ENCODE measurements around the gene KPRP. TPM values are rescaled to one million over a fixed set of nuclear protein-coding genes. Genes with fewer than 3 reads are reported as not detected.

KPRP gene
- total and polyA plus RNA-seq, 10 of the 15 experiments (the other 5 are each of a cell fraction or from before 2014, with no cell fraction given) = not detected

- Histone ChIP-seq H3K27me3 (replicated peaks in 1 of 2; ENCODE audit: control insufficient read depth in 2 of 2, insufficient read depth in 2 of 2, low read length in 1 of 2) (no peaks in the 10 kb centered on the region), H3K9me3 (replicated peaks; ENCODE audit: control insufficient read depth, insufficient read depth, low read length) (no peaks in the 10 kb centered on the region), H3K4me2 (ENCODE audit: control insufficient read depth, insufficient read depth) (no peak overlapping the region), H2AFZ (ENCODE audit: control insufficient read depth, low read depth, low read length) (no peak overlapping the region), H4K20me1 (ENCODE audit: control insufficient read depth, insufficient read depth) (no peaks in the 10 kb centered on the region), H3K4me3 (no peak overlapping the region), H3K4me1 (ENCODE audit: control insufficient read depth, insufficient read depth, low read length) (no peaks in the 10 kb centered on the region), H3K36me3 (ENCODE audit: control insufficient read depth in 2 of 2, insufficient read depth in 2 of 2, low read length in 1 of 2) (no peaks in the 10 kb centered on the region), H3K79me2 (ENCODE audit: control insufficient read depth, insufficient read depth, low read length) (no peaks in the 10 kb centered on the region), H3K9ac (ENCODE audit: control insufficient read depth, insufficient read depth, low read length) (no peak overlapping the region), H3K27ac (ENCODE audit: control insufficient read depth, insufficient read depth) (no peak overlapping the region)
- ChIA-PET POLR2A (no interaction called here), RAD21 (ENCODE audit: unreplicated experiment) (interaction anchor here (1.1 kb wide), 1 partner anchor 14 kb away, joined by 3 read pairs; no protein-coding TSS in a partner anchor), SMC1A (ENCODE audit: uncharacterized antibody, unreplicated experiment) (no interaction called here), CTCF (interaction anchor here (0.9 kb wide), 1 partner anchor 69 kb away, joined by 3 read pairs; no protein-coding TSS in a partner anchor)
- no TSS peak for BruUV-seq (replicated peaks)
- FAIRE-seq (no peak), ATAC-seq (no peak), DNase-seq (ENCODE audit: low read depth, low spot score) (no peak)
- intact Hi-C loops (cut with micrococcal nuclease; ENCODE audit: unreplicated experiment) = no loop called here
- TF ChIP-seq CREM (IDR thresholded peaks at IDR 0.05; ENCODE audit: low read depth) = no peak
- TF ChIP-seq MTA3 (IDR thresholded peaks at IDR 0.05; ENCODE audit: borderline replicate concordance, low read length) = no peak
- TF ChIP-seq RAD51 (IDR thresholded peaks at IDR 0.05) = no peak
- no peak for TF ChIP-seq ZBTB4 (CRISPR knock-in tag; IDR thresholded peaks at IDR 0.05)
- TF ChIP-seq FOS (IDR thresholded peaks at IDR 0.05; ENCODE audit: borderline replicate concordance, extremely low read depth, insufficient read length) = no peak
- no peak for TF ChIP-seq E2F4 (IDR thresholded peaks at IDR 0.05; ENCODE audit: low read depth, low read length)
- TF ChIP-seq STAT3 (IDR thresholded peaks at IDR 0.05; ENCODE audit: low read depth, low read length) = no peak
- no peak for TF ChIP-seq RUNX3 (IDR thresholded peaks at IDR 0.05; ENCODE audit: low read length)
- no peak for TF ChIP-seq SMAD5 (IDR thresholded peaks at IDR 0.05; ENCODE audit: low read depth)
- no peak for TF ChIP-seq NR2F1 (conservative IDR thresholded peaks at IDR 0.05)
- in situ Hi-C loops (cut with MboI) = no loop called here
- 0% methylated on average over 1 of the region's 1 CpG for WGBS (ENCODE audit: insufficient coverage, insufficient replicate concordance, low lambda C conversion rate, missing lambda C conversion rate)
These were observed 43.5 kb downstream of the KPRP start for GRCh38 chr1:152801333-152801732.
